ENCODE measurements around the gene VWA3B.

Gene VWA3B

GRCh38 chr2:98233941-98234340 is 147.0 kb downstream of the VWA3B start:
- H3K36me3 ChIP-seq (ENCODE audit: insufficient read depth, low read length) = no peaks in the 10 kb centered on the region
- TF ChIP-seq EZH2phosphoT487 (IDR thresholded peaks at IDR 0.05; ENCODE audit: borderline replicate concordance) (no peak), CTCF (conservative IDR thresholded peaks at IDR 0.05; ENCODE audit: low read length) (no peak)
- H3K27me3 ChIP-seq (ENCODE audit: insufficient read depth, low read length, poor library complexity, severe bottlenecking) = no peaks in the 10 kb centered on the region
- no peaks in the 10 kb centered on the region for H3K9me2 ChIP-seq (replicated peaks; ENCODE audit: low read depth, low read length)
- no peak overlapping the region for H3K4me2 ChIP-seq (ENCODE audit: low read depth, low read length, poor library complexity, severe bottlenecking)
- no peaks in the 10 kb centered on the region for H3K79me2 ChIP-seq (ENCODE audit: insufficient read depth, low read length)
- H2AFZ ChIP-seq (ENCODE audit: low read length) = no peak overlapping the region
- no peak overlapping the region for H3K9ac ChIP-seq (ENCODE audit: low read depth, low read length, poor library complexity, severe bottlenecking)
- H3K4me1 ChIP-seq (ENCODE audit: insufficient read depth, low read length, poor library complexity, severe bottlenecking) = no peaks in the 10 kb centered on the region
- no peaks in the 10 kb centered on the region for H3F3A ChIP-seq (ENCODE audit: low read depth)
- H4K20me1 ChIP-seq (ENCODE audit: insufficient read depth, low read length, poor library complexity, severe bottlenecking) = no peaks in the 10 kb centered on the region
- no peak overlapping the region for H3K4me3 ChIP-seq (ENCODE audit: low read length, poor library complexity, severe bottlenecking)
- no peaks in the 10 kb centered on the region for H3K9me3 ChIP-seq (ENCODE audit: insufficient read depth, low read depth, low read length)

- Histone ChIP-seq H3K4me1 (ENCODE audit: insufficient read depth, low read length, poor library complexity, severe bottlenecking) (no peaks in the 10 kb centered on the region), H2AFZ (ENCODE audit: low read length) (no peak overlapping the region), H3K79me2 (ENCODE audit: insufficient read depth, low read length) (no peaks in the 10 kb centered on the region), H3K9ac (ENCODE audit: low read depth, low read length, poor library complexity, severe bottlenecking) (no peak overlapping the region), H3K9me2 (replicated peaks; ENCODE audit: low read depth, low read length) (no peaks in the 10 kb centered on the region), H3K4me2 (ENCODE audit: low read depth, low read length, poor library complexity, severe bottlenecking) (no peak overlapping the region), H3F3A (ENCODE audit: low read depth) (no peaks in the 10 kb centered on the region), H3K36me3 (ENCODE audit: insufficient read depth, low read length) (no peaks in the 10 kb centered on the region), H3K4me3 (ENCODE audit: low read length, poor library complexity, severe bottlenecking) (no peak overlapping the region), H3K9me3 (ENCODE audit: insufficient read depth, low read depth, low read length) (no peaks in the 10 kb centered on the region), H3K27me3 (ENCODE audit: insufficient read depth, low read length, poor library complexity, severe bottlenecking) (no peaks in the 10 kb centered on the region), H4K20me1 (ENCODE audit: insufficient read depth, low read length, poor library complexity, severe bottlenecking) (no peaks in the 10 kb centered on the region)
- peak; percentile 35 for TF ChIP-seq CTCF (conservative IDR thresholded peaks at IDR 0.05; ENCODE audit: low read length)
- no peak for TF ChIP-seq EZH2phosphoT487 (IDR thresholded peaks at IDR 0.05; ENCODE audit: borderline replicate concordance)
Observed at GRCh38 chr2:98234776-98235175, 147.8 kb downstream of the VWA3B start.

- Histone ChIP-seq H3K4me3 (ENCODE audit: low read length, poor library complexity, severe bottlenecking) (no peak overlapping the region), H2AFZ (ENCODE audit: low read length) (no peak overlapping the region), H3F3A (ENCODE audit: low read depth) (no peaks in the 10 kb centered on the region), H3K36me3 (ENCODE audit: insufficient read depth, low read length) (no peaks in the 10 kb centered on the region), H3K9me3 (ENCODE audit: insufficient read depth, low read depth, low read length) (no peaks in the 10 kb centered on the region), H3K27me3 (ENCODE audit: insufficient read depth, low read length, poor library complexity, severe bottlenecking) (no peaks in the 10 kb centered on the region), H4K20me1 (ENCODE audit: insufficient read depth, low read length, poor library complexity, severe bottlenecking) (no peaks in the 10 kb centered on the region), H3K79me2 (ENCODE audit: insufficient read depth, low read length) (no peaks in the 10 kb centered on the region), H3K9me2 (replicated peaks; ENCODE audit: low read depth, low read length) (no peaks in the 10 kb centered on the region), H3K4me2 (ENCODE audit: low read depth, low read length, poor library complexity, severe bottlenecking) (no peak overlapping the region), H3K9ac (ENCODE audit: low read depth, low read length, poor library complexity, severe bottlenecking) (no peak overlapping the region), H3K4me1 (ENCODE audit: insufficient read depth, low read length, poor library complexity, severe bottlenecking) (no peaks in the 10 kb centered on the region)
- TF ChIP-seq CTCF (conservative IDR thresholded peaks at IDR 0.05; ENCODE audit: low read length) (no peak), EZH2phosphoT487 (IDR thresholded peaks at IDR 0.05; ENCODE audit: borderline replicate concordance) (no peak)
Observed at GRCh38 chr2:98236935-98237334, 150.0 kb downstream of the VWA3B start.
